Transverse colon (tissue), 4 donors: Measurements from ENCODE around the gene GPC5. TPM values are rescaled to one million over a fixed set of nuclear protein-coding genes. Genes with fewer than 3 reads are reported as not detected.

Experiments used
- DNase-seq: peaks from one replicate; pipeline ENCODE4 v3.0.0-alpha.2; 2019
- H3K27ac ChIP-seq, 4 donors: fragments of 200-600 bp; sonication (generic); 2 replicates each; pipeline ENCODE4 v1.5.1; 2016 to 2018; ENCODE audit warnings: inconsistent platforms in 4 of 4
- H3K27me3 ChIP-seq: fragments of 200-600 bp; sonication (generic); 2 replicates; pipeline ENCODE4 v1.5.1; 2017; ENCODE audit warnings: inconsistent platforms
- H3K36me3 ChIP-seq, 4 donors: fragments of 200-600 bp; sonication (generic); 2 replicates each; pipeline ENCODE4 v1.5.1; 2017 to 2019; ENCODE audit warnings: inconsistent platforms in 4 of 4
- H3K4me1 ChIP-seq, 4 donors: fragments of 200-600 bp; sonication (generic); 2 replicates each; pipeline ENCODE4 v1.5.1; 2017 to 2020; ENCODE audit warnings: inconsistent platforms in 4 of 4
- H3K4me3 ChIP-seq, 4 donors: fragments of 200-600 bp; sonication (generic); 1 replicate in 1 of 4; 2 replicates in 3 of 4; pipeline versions ENCODE4 v1.5.1 to v1.6.1; 2017 to 2019; ENCODE audit warnings: inconsistent platforms in 4 of 4
- H3K9me3 ChIP-seq, 2 donors: fragments of 200-600 bp; sonication (generic); 2 replicates each; pipeline ENCODE4 v1.5.1; 2017 to 2019; ENCODE audit warnings: inconsistent platforms in 2 of 2
- CTCF ChIP-seq, 5 experiments: fragments of 200-600 bp in 3 of 5; fragments of 450-650 bp in 2 of 5; sonication (generic) in 3 of 5; IDR thresholded peaks; 1 replicate in 2 of 5; 2 replicates in 3 of 5; pipeline ENCODE4 v1.5.1; 2016 to 2017; ENCODE audit warnings: antibody characterized with exemption in 5 of 5, inconsistent platforms in 3 of 5, mild to moderate bottlenecking in 2 of 5, moderate library complexity in 1 of 5
- EP300 ChIP-seq: sonication (generic); formaldehyde crosslinking; IDR thresholded peaks from one replicate; pipeline ENCODE4 v1.6.1; 2017; ENCODE audit warnings: antibody characterized with exemption, low read depth
- POLR2A ChIP-seq: fragments of 450-650 bp; IDR thresholded peaks from one replicate; pipeline ENCODE4 v1.6.1; 2016; ENCODE audit warnings: antibody characterized with exemption, mild to moderate bottlenecking, moderate library complexity
- POLR2AphosphoS5 ChIP-seq, 3 donors: sonication (generic); formaldehyde crosslinking; IDR thresholded peaks; one replicate each; pipeline ENCODE4 v1.6.1; 2016; ENCODE audit warnings: antibody characterized with exemption in 3 of 3
- WGBS, 2 donors: methylation state at CpG; one replicate each; pipeline ENCODE4 v1.1.5; 2018; ENCODE audit warnings: low coverage in 1 of 2; 5-methylcytosine and 5-hydroxymethylcytosine counted together
- in situ Hi-C, 4 donors: fragments of 200-750 bp; cut with MboI; loops; one replicate each; pipeline versions ENCODE4 v1.15.0 to v1.15.1; 2017; ENCODE audit warnings: low sequenced_read_pairs in 3 of 4, low pct_ligation_motif_present in 1 of 4, low pct_unique_long_range_greater_than_20kb in 1 of 4
- intact Hi-C: fragments of 100-400 bp; cut with DNase I; formaldehyde crosslinking; loops from one replicate; pipeline ENCODE4 v1.15.1; 2023; ENCODE audit warnings: low total_unique reads
- total RNA-seq, 4 donors: library from RNA; depleted of rRNA; stranded (reverse); fragments of >200 nt; gene quantifications; one replicate each; pipeline ENCODE4 v1.1.0, GENCODE V29; 2016

The GPC5 gene
- total RNA-seq, 4 donors from 2014 or later: 0.48 to 1.4 TPM; not detected in 2

- Histone ChIP-seq H3K27ac (no peak overlapping the region), H3K27me3 (no peaks in the 10 kb centered on the region), H3K36me3 (no peaks in the 10 kb centered on the region), H3K4me3 (no peak overlapping the region), H3K4me1 (no peaks in the 10 kb centered on the region), H3K9me3 (no peaks in the 10 kb centered on the region)
- intact Hi-C loops: no loop called here
- in situ Hi-C loops: no loop called here
- TF ChIP-seq POLR2A: no peak
- TF ChIP-seq EP300: no peak
- no peak for TF ChIP-seq POLR2AphosphoS5 (IDR thresholded peaks at IDR 0.05)
- TF ChIP-seq CTCF (IDR thresholded peaks at IDR 0.05): no peak
- no peak for DNase-seq
- WGBS, 2 donors: 79 to 91% methylated on average over 1 of the region's 1 CpG
Observed at GRCh38 chr13:92300651-92301050, 902.2 kb downstream of the GPC5 start.

- in situ Hi-C loops: no loop called here
- H3K4me1 ChIP-seq: peaks cover 0 to 7% (median 2%) of the 10 kb centered on the region in 4 donors
- no peak for TF ChIP-seq CTCF (IDR thresholded peaks at IDR 0.05)
- TF ChIP-seq EP300: no peak
- TF ChIP-seq POLR2A: no peak
- TF ChIP-seq POLR2AphosphoS5 (IDR thresholded peaks at IDR 0.05): no peak
- H3K27me3 ChIP-seq: no peaks in the 10 kb centered on the region
- H3K27ac ChIP-seq: no peak overlapping the region
- 38 to 74% methylated on average over 1 of the region's 1 CpG for WGBS, 2 donors
- H3K4me3 ChIP-seq: no peak overlapping the region
- no peak for DNase-seq
- no peaks in the 10 kb centered on the region for H3K36me3 ChIP-seq
- intact Hi-C loops: no loop called here
- H3K9me3 ChIP-seq: no peaks in the 10 kb centered on the region
Observed at GRCh38 chr13:92303428-92303827, 905.0 kb downstream of the GPC5 start.

GRCh38 chr13:92307752-92308151 lies 909.3 kb downstream of the GPC5 start:
- no peaks in the 10 kb centered on the region for H3K27me3 ChIP-seq
- intact Hi-C loops: no loop called here
- H3K36me3 ChIP-seq: no peaks in the 10 kb centered on the region
- DNase-seq: no peak
- peaks cover 0 to 7% (median 2%) of the 10 kb centered on the region in 4 donors for H3K4me1 ChIP-seq
- 26 to 46% methylated on average over 2 of the region's 2 CpGs for WGBS, 2 donors
- H3K9me3 ChIP-seq: no peaks in the 10 kb centered on the region
- H3K4me3 ChIP-seq: no peak overlapping the region
- H3K27ac ChIP-seq: no peak overlapping the region
- TF ChIP-seq CTCF (IDR thresholded peaks at IDR 0.05): no peak
- TF ChIP-seq POLR2A: no peak
- TF ChIP-seq EP300: no peak
- TF ChIP-seq POLR2AphosphoS5 (IDR thresholded peaks at IDR 0.05): no peak
- in situ Hi-C loops: no loop called here

GRCh38 chr13:92312823-92313222 lies 914.4 kb downstream of the GPC5 start:
- 63 to 87% methylated on average over 2 of the region's 2 CpGs for WGBS, 2 donors
- Histone ChIP-seq H3K9me3 (no peaks in the 10 kb centered on the region), H3K36me3 (no peaks in the 10 kb centered on the region), H3K4me1 (peaks cover 0 to 1% (median 0%) of the 10 kb centered on the region in 4 donors), H3K4me3 (no peak overlapping the region), H3K27me3 (no peaks in the 10 kb centered on the region), H3K27ac (no peak overlapping the region)
- DNase-seq: no peak
- intact Hi-C loops: no loop called here
- no peak for TF ChIP-seq POLR2AphosphoS5 (IDR thresholded peaks at IDR 0.05)
- TF ChIP-seq POLR2A: no peak
- TF ChIP-seq CTCF (IDR thresholded peaks at IDR 0.05): no peak
- TF ChIP-seq EP300: no peak
- in situ Hi-C loops: no loop called here
